GM20000 (cell line): ENCODE measurements around the gene BRD1.

ENCODE experiments used
- DNase-seq: peaks from one replicate; pipeline ENCODE4 v3.0.0; 2012; ENCODE audit warnings: low spot score
- CTCF ChIP-seq: IDR thresholded peaks from 2 replicates; pipeline ENCODE4 v1.5.1; 2012; ENCODE audit warnings: mild to moderate bottlenecking, control low read depth; ENCODE audit errors: extremely low read depth, missing control alignments

The BRD1 gene

GRCh38 chr22:49795521-49795920 lies 32.2 kb downstream of the BRD1 start:
- TF ChIP-seq CTCF, result no peak
- DNase-seq, result no peak

GRCh38 chr22:49793871-49794270 lies 33.8 kb downstream of the BRD1 start:
- no peak for TF ChIP-seq CTCF

GRCh38 chr22:49793296-49793695 lies 34.4 kb downstream of the BRD1 start:
- DNase-seq, result no peak
- no peak for TF ChIP-seq CTCF

More at GRCh38 chr22:49793871-49794270, 33.8 kb downstream of the BRD1 start:
- no peak for DNase-seq

- no peak for TF ChIP-seq CTCF
- no peak for DNase-seq
These were observed 35.6 kb downstream of the BRD1 start for GRCh38 chr22:49792107-49792506.

GRCh38 chr22:49791682-49792081 lies 36.0 kb downstream of the BRD1 start:
- no peak for DNase-seq
- no peak for TF ChIP-seq CTCF

- no peak for DNase-seq
- no peak for TF ChIP-seq CTCF
These were observed 36.8 kb downstream of the BRD1 start for GRCh38 chr22:49790912-49791311.

- no peak for TF ChIP-seq CTCF
- no peak for DNase-seq
These were observed 38.2 kb downstream of the BRD1 start for GRCh38 chr22:49789289-49790141.
